Measurements from ENCODE around the gene CORO1A. TPM values are rescaled to one million over a fixed set of nuclear protein-coding genes. Genes with fewer than 3 reads are reported as not detected.

Gene CORO1A
- total RNA-seq, 1 donor from 2014 or later = 70.0 TPM

GRCh38 chr16:30147843-30148510 lies 35.4 kb upstream of the CORO1A start:
- no peak for ATAC-seq

GRCh38 chr16:30149250-30149930 lies 34.0 kb upstream of the CORO1A start:
- Histone ChIP-seq H3K27ac (no peak overlapping the region), H3K9me3 (no peaks in the 10 kb centered on the region), H3K4me1 (no peaks in the 10 kb centered on the region), H3K4me3 (no peak overlapping the region), H3K27me3 (no peaks in the 10 kb centered on the region), H3K36me3 (no peaks in the 10 kb centered on the region)
- no peak for TF ChIP-seq CTCF (IDR thresholded peaks at IDR 0.05)
- intact Hi-C loops (cut with DNase I) = no loop called here
- DNase-seq = no peak
- peak; percentile 67 for ATAC-seq

More at GRCh38 chr16:30147843-30148510, 35.4 kb upstream of the CORO1A start:
- Histone ChIP-seq H3K4me1 (no peaks in the 10 kb centered on the region), H3K27ac (no peak overlapping the region), H3K36me3 (no peaks in the 10 kb centered on the region), H3K4me3 (no peak overlapping the region), H3K27me3 (no peaks in the 10 kb centered on the region), H3K9me3 (no peaks in the 10 kb centered on the region)
- DNase-seq = no peak
- intact Hi-C loops (cut with DNase I) = no loop called here
- no peak for TF ChIP-seq CTCF (IDR thresholded peaks at IDR 0.05)

- DNase-seq (no peak), ATAC-seq (no peak)
- H3K36me3 ChIP-seq = no peaks in the 10 kb centered on the region
- no peaks in the 10 kb centered on the region for H3K4me1 ChIP-seq
- no peaks in the 10 kb centered on the region for H3K27me3 ChIP-seq
- TF ChIP-seq CTCF (IDR thresholded peaks at IDR 0.05) = no peak
- no peaks in the 10 kb centered on the region for H3K9me3 ChIP-seq
- H3K27ac ChIP-seq = no peak overlapping the region
- intact Hi-C loops (cut with DNase I) = no loop called here
- no peak overlapping the region for H3K4me3 ChIP-seq
Measured at GRCh38 chr16:30151091-30151490, 32.3 kb upstream of the CORO1A start.

GRCh38 chr16:30152517-30152916 lies 30.9 kb upstream of the CORO1A start:
- Histone ChIP-seq H3K27ac (no peak overlapping the region), H3K36me3 (no peaks in the 10 kb centered on the region), H3K9me3 (no peaks in the 10 kb centered on the region), H3K4me3 (no peak overlapping the region), H3K27me3 (no peaks in the 10 kb centered on the region), H3K4me1 (no peaks in the 10 kb centered on the region)
- intact Hi-C loops (cut with DNase I) = no loop called here
- ATAC-seq = no peak
- no peak for DNase-seq
- TF ChIP-seq CTCF (IDR thresholded peaks at IDR 0.05) = no peak

GRCh38 chr16:30155188-30155587 lies 28.2 kb upstream of the CORO1A start:
- H3K4me3 ChIP-seq = no peak overlapping the region
- ATAC-seq = no peak
- H3K9me3 ChIP-seq = no peaks in the 10 kb centered on the region
- H3K27me3 ChIP-seq = no peaks in the 10 kb centered on the region
- DNase-seq = no peak
- intact Hi-C loops (cut with DNase I) = no loop called here
- no peak overlapping the region for H3K27ac ChIP-seq
- H3K4me1 ChIP-seq = no peaks in the 10 kb centered on the region
- no peak for TF ChIP-seq CTCF (IDR thresholded peaks at IDR 0.05)
- H3K36me3 ChIP-seq = no peaks in the 10 kb centered on the region
